ENCODE measurements around the gene DNAJB8. TPM values are rescaled to one million over a fixed set of nuclear protein-coding genes. Genes with fewer than 3 reads are reported as not detected.
A peak's percentile ranks its signal among the peaks of the same experiment; 100 is the strongest.

The DNAJB8 gene
- total RNA-seq, 4 donors from 2014 or later = not detected

GRCh38 chr3:128490915-128491690 lies 24.4 kb upstream of the DNAJB8 start:
- H3K4me3 ChIP-seq (replicated peaks in 1 of 3) = no peak overlapping the region
- WGBS, 2 donors = 24 to 29% methylated on average over 22 to 23 of the region's 23 CpGs
- H3K27ac ChIP-seq = no peak overlapping the region
- H3K4me1 ChIP-seq = peaks cover 21 to 55% of the 10 kb centered on the region in 2 donors
- H3K9me3 ChIP-seq = no peaks in the 10 kb centered on the region
- intact Hi-C loops (cut with DNase I) = no loop called here
- TF ChIP-seq POLR2A (IDR thresholded peaks at IDR 0.05) (no peak), CTCF (IDR thresholded peaks at IDR 0.05) (no peak)
- no peaks in the 10 kb centered on the region for H3K36me3 ChIP-seq
- peaks cover 47% of the 10 kb centered on the region for H3K27me3 ChIP-seq
- no peak for DNase-seq

GRCh38 chr3:128490650-128490914 lies 23.9 kb upstream of the DNAJB8 start:
- WGBS, 2 donors = 21 to 24% methylated on average over 10 of the region's 10 CpGs
- Histone ChIP-seq H3K27ac (peak overlapping the region in 1 of 3 donors; percentile 81), H3K27me3 (peaks cover 47% of the 10 kb centered on the region), H3K4me3 (replicated peaks in 1 of 3) (no peak overlapping the region), H3K4me1 (peaks cover 21 to 56% of the 10 kb centered on the region in 2 donors), H3K36me3 (no peaks in the 10 kb centered on the region), H3K9me3 (no peaks in the 10 kb centered on the region)
- intact Hi-C loops (cut with DNase I) = no loop called here
- DNase-seq = no peak
- TF ChIP-seq CTCF (IDR thresholded peaks at IDR 0.05) (no peak), POLR2A (IDR thresholded peaks at IDR 0.05) (no peak)

GRCh38 chr3:128489927-128490649 lies 23.4 kb upstream of the DNAJB8 start:
- intact Hi-C loops (cut with DNase I) = loop anchor here (5.0 kb wide), 1 partner anchor 313 kb away; no protein-coding TSS in a partner anchor
- WGBS, 2 donors = 2 to 6% methylated on average over 41 to 43 of the region's 61 CpGs
- peak in 1 of 2 donors; percentile 12 for TF ChIP-seq POLR2A (IDR thresholded peaks at IDR 0.05)
- TF ChIP-seq CTCF (IDR thresholded peaks at IDR 0.05) = no peak
- Histone ChIP-seq H3K27me3 (peaks cover 47% of the 10 kb centered on the region), H3K9me3 (no peaks in the 10 kb centered on the region), H3K27ac (peak overlapping the region; percentile 76 to 81 (median 80)), H3K4me1 (peaks cover 21 to 56% of the 10 kb centered on the region in 2 donors), H3K36me3 (no peaks in the 10 kb centered on the region), H3K4me3 (replicated peaks in 1 of 3) (peak overlapping the region in 2 of 3 donors; percentile 51 to 60)
- DNase-seq = peak in 1 of 2 donors; percentile 22

GRCh38 chr3:128489674-128489926 lies 22.9 kb upstream of the DNAJB8 start:
- 0 to 2% methylated on average over 18 to 24 of the region's 26 CpGs for WGBS, 2 donors
- H3K36me3 ChIP-seq = no peaks in the 10 kb centered on the region
- H3K27me3 ChIP-seq = peaks cover 47% of the 10 kb centered on the region
- H3K4me3 ChIP-seq (replicated peaks in 1 of 3) = peak overlapping the region in 2 of 3 donors; percentile 51 to 60
- DNase-seq = no peak
- H3K9me3 ChIP-seq = no peaks in the 10 kb centered on the region
- TF ChIP-seq CTCF (IDR thresholded peaks at IDR 0.05) = no peak
- no peak for TF ChIP-seq POLR2A (IDR thresholded peaks at IDR 0.05)
- peaks cover 21 to 56% of the 10 kb centered on the region in 2 donors for H3K4me1 ChIP-seq
- intact Hi-C loops (cut with DNase I) = loop anchor here (5.0 kb wide), 1 partner anchor 312 kb away; no protein-coding TSS in a partner anchor
- peak overlapping the region; percentile 76 to 81 (median 80) for H3K27ac ChIP-seq
